ENCODE results near the gene DENND5B.

DENND5B gene

GRCh38 chr12:31591380-31591901, 505 bp upstream of the DENND5B start:
- TF ChIP-seq, protein P1, sequence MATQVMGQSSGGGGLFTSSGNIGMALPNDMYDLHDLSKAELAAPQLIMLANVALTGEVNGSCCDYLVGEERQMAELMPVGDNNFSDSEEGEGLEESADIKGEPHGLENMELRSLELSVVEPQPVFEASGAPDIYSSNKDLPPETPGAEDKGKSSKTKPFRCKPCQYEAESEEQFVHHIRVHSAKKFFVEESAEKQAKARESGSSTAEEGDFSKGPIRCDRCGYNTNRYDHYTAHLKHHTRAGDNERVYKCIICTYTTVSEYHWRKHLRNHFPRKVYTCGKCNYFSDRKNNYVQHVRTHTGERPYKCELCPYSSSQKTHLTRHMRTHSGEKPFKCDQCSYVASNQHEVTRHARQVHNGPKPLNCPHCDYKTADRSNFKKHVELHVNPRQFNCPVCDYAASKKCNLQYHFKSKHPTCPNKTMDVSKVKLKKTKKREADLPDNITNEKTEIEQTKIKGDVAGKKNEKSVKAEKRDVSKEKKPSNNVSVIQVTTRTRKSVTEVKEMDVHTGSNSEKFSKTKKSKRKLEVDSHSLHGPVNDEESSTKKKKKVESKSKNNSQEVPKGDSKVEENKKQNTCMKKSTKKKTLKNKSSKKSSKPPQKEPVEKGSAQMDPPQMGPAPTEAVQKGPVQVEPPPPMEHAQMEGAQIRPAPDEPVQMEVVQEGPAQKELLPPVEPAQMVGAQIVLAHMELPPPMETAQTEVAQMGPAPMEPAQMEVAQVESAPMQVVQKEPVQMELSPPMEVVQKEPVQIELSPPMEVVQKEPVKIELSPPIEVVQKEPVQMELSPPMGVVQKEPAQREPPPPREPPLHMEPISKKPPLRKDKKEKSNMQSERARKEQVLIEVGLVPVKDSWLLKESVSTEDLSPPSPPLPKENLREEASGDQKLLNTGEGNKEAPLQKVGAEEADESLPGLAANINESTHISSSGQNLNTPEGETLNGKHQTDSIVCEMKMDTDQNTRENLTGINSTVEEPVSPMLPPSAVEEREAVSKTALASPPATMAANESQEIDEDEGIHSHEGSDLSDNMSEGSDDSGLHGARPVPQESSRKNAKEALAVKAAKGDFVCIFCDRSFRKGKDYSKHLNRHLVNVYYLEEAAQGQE (IDR thresholded peaks at IDR 0.05; ENCODE audit: insufficient read depth in 1 of 2, low read depth in 2 of 2, low read length in 2 of 2), result no peak
- TF ChIP-seq FOXP2 (optimal IDR thresholded peaks at IDR 0.05; ENCODE audit: borderline replicate concordance, extremely low read depth, extremely low read length, insufficient read depth) (no peak), POLR2AphosphoS5 (IDR thresholded peaks at IDR 0.05; ENCODE audit: low read depth, low read length) (no peak), SIN3A (IDR thresholded peaks at IDR 0.05; ENCODE audit: borderline replicate concordance, insufficient read depth, low read length) (no peak), TAF1 (IDR thresholded peaks at IDR 0.05; ENCODE audit: borderline replicate concordance, insufficient read depth, low read length) (peak; percentile 31; the same call in 1 of the 2 replicates)

- TF ChIP-seq FOXP2 (optimal IDR thresholded peaks at IDR 0.05; ENCODE audit: borderline replicate concordance, extremely low read depth, extremely low read length, insufficient read depth), result peak; percentile 13
- no peak for TF ChIP-seq SIN3A (IDR thresholded peaks at IDR 0.05; ENCODE audit: borderline replicate concordance, insufficient read depth, low read length)
- no peak for TF ChIP-seq POLR2AphosphoS5 (IDR thresholded peaks at IDR 0.05; ENCODE audit: low read depth, low read length)
Observed at GRCh38 chr12:31589904-31590641, 863 bp downstream of the DENND5B start.

- TF ChIP-seq, protein P1 (IDR thresholded peaks at IDR 0.05; ENCODE audit: insufficient read depth in 1 of 2, low read depth in 2 of 2, low read length in 2 of 2), result no peak
- no peak for TF ChIP-seq POLR2AphosphoS5 (IDR thresholded peaks at IDR 0.05; ENCODE audit: low read depth, low read length)
Observed at GRCh38 chr12:31589598-31589903, 1.4 kb downstream of the DENND5B start.

DNA sequence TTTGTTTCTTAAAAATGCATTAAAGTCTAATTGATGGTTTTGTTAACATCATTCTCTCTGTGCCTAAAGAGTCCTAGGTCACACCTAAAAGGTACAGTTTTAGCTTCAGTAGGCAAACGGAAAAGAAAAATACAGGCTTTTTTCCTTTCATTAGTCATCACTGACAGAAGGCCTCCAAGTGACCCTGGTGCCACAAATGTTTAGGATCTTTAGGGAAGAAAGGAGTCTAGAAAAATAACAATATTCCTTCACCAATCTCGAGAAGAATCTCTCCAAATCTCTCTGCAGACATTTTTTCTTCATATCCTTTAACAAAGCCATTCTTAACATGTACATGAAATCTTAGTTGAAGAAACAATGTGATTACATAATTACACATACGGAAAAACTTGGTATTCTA, 2.0 kb downstream of the DENND5B start:
- no peak for TF ChIP-seq FOXP2 (optimal IDR thresholded peaks at IDR 0.05; ENCODE audit: borderline replicate concordance, extremely low read depth, extremely low read length, insufficient read depth)
- TF ChIP-seq TAF1 (IDR thresholded peaks at IDR 0.05; ENCODE audit: borderline replicate concordance, insufficient read depth, low read length), result no peak
- TF ChIP-seq, protein P1 (IDR thresholded peaks at IDR 0.05; ENCODE audit: insufficient read depth in 1 of 2, low read depth in 2 of 2, low read length in 2 of 2), result no peak
- no peak for TF ChIP-seq SIN3A (IDR thresholded peaks at IDR 0.05; ENCODE audit: borderline replicate concordance, insufficient read depth, low read length)
- TF ChIP-seq POLR2AphosphoS5 (IDR thresholded peaks at IDR 0.05; ENCODE audit: low read depth, low read length), result no peak

GRCh38 chr12:31586728-31587127, 4.2 kb downstream of the DENND5B start:
- TF ChIP-seq SIN3A (IDR thresholded peaks at IDR 0.05; ENCODE audit: borderline replicate concordance, insufficient read depth, low read length) (no peak), POLR2AphosphoS5 (IDR thresholded peaks at IDR 0.05; ENCODE audit: low read depth, low read length) (no peak), TAF1 (IDR thresholded peaks at IDR 0.05; ENCODE audit: borderline replicate concordance, insufficient read depth, low read length) (no peak), FOXP2 (optimal IDR thresholded peaks at IDR 0.05; ENCODE audit: borderline replicate concordance, extremely low read depth, extremely low read length, insufficient read depth) (no peak)
- TF ChIP-seq, protein P1 (IDR thresholded peaks at IDR 0.05; ENCODE audit: insufficient read depth in 1 of 2, low read depth in 2 of 2, low read length in 2 of 2), result no peak

All from PFSK-1 (cell line).